HepG2 (cell line): ENCODE measurements around the gene CYSTM1. TPM values are rescaled to one million over a fixed set of nuclear protein-coding genes. Genes with fewer than 3 reads are reported as not detected.

Experiments
- ATF7 ChIP-seq, 2 experiments: fragments of 450-650 bp in 1 of 2; sonication (generic) in 1 of 2; formaldehyde crosslinking in 1 of 2; IDR thresholded peaks; 2 replicates each; pipeline versions ENCODE4 v1.4.0 to v1.6.1; 2016 to 2020; ENCODE audit warnings: antibody characterized with exemption in 1 of 2, mild to moderate bottlenecking in 1 of 2, missing genetic modification reagents in 1 of 2
- HMG20B ChIP-seq: conservative IDR thresholded peaks from 2 replicates; pipeline ENCODE4 v1.6.1; 2016; ENCODE audit warnings: missing genetic modification reagents, missing compliant biosample characterization
- HNF4A ChIP-seq: sonication (generic); formaldehyde crosslinking; IDR thresholded peaks from 2 replicates; pipeline ENCODE4 v1.4.0; 2020; ENCODE audit warnings: missing genetic modification reagents
- HNRNPK ChIP-seq: fragments of 200-400 bp; formaldehyde crosslinking; IDR thresholded peaks from 2 replicates; pipeline ENCODE4 v1.6.1; 2018; ENCODE audit warnings: low read length, low read depth, moderate library complexity, mild to moderate bottlenecking; ENCODE audit not compliant: poor library complexity, severe bottlenecking
- JDP2 ChIP-seq: sonication (generic); formaldehyde crosslinking; IDR thresholded peaks from 2 replicates; pipeline ENCODE4 v1.8.1; 2022; ENCODE audit warnings: missing genetic modification reagents, borderline replicate concordance
- JUNB ChIP-seq: sonication (generic); formaldehyde crosslinking; IDR thresholded peaks from 2 replicates; pipeline ENCODE4 v1.8.0; 2022; ENCODE audit warnings: missing genetic modification reagents, mild to moderate bottlenecking, borderline replicate concordance
- MAZ ChIP-seq, 2 experiments: sonication (generic) in 1 of 2; formaldehyde crosslinking in 1 of 2; IDR thresholded peaks; 2 replicates each; pipeline versions ENCODE4 v1.5.0 to v1.6.1; 2012 to 2020; ENCODE audit warnings: low read depth in 2 of 2, mild to moderate bottlenecking in 2 of 2, borderline replicate concordance in 1 of 2, improper control_type of control experiment in 1 of 2, low read length in 1 of 2, missing genetic modification reagents in 1 of 2, moderate library complexity in 1 of 2
- RARA ChIP-seq: IDR thresholded peaks from 2 replicates; pipeline ENCODE4 v1.6.1; 2016; ENCODE audit warnings: missing genetic modification reagents, missing compliant biosample characterization
- ZBTB21 ChIP-seq: sonication (generic); formaldehyde crosslinking; IDR thresholded peaks from 2 replicates; pipeline ENCODE4 v1.4.0; 2020; ENCODE audit warnings: missing genetic modification reagents
- ZKSCAN8 ChIP-seq: IDR thresholded peaks from 2 replicates; pipeline ENCODE4 v1.6.1; 2016; ENCODE audit warnings: borderline replicate concordance, missing genetic modification reagents, missing compliant biosample characterization
- ZNF318 ChIP-seq: sonication (generic); formaldehyde crosslinking; IDR thresholded peaks from 2 replicates; pipeline ENCODE4 v1.4.0; 2020; ENCODE audit warnings: mild to moderate bottlenecking, missing genetic modification reagents
- ZNF451 ChIP-seq: sonication (generic); formaldehyde crosslinking; IDR thresholded peaks from 2 replicates; pipeline ENCODE4 v1.5.0; 2020; ENCODE audit warnings: mild to moderate bottlenecking, missing genetic modification reagents
- ZNF562 ChIP-seq: sonication (generic); formaldehyde crosslinking; IDR thresholded peaks from 2 replicates; pipeline ENCODE4 v1.8.0; 2022; ENCODE audit warnings: missing genetic modification reagents, borderline replicate concordance
- ZNF879 ChIP-seq: sonication (generic); formaldehyde crosslinking; IDR thresholded peaks from 2 replicates; pipeline ENCODE4 v1.8.1; 2023; ENCODE audit warnings: missing genetic modification reagents
- polyA plus RNA-seq, 8 experiments: library from polyadenylated mRNA; depleted of rRNA in 3 of 8; stranded (reverse) in 7 of 8; unstranded in 1 of 8; fragments of >200 nt; fragmentation: Illumina TruSeq in 4 of 8; extraction: Trizol in 4 of 8; gene quantifications; 2 replicates each; pipeline versions ENCODE4 v1.2.1 to v1.2.3, GENCODE V29; 2011 to 2016; ENCODE audit warnings: low read depth in 4 of 8, missing spikeins in 1 of 8, mixed read lengths in 1 of 8; ENCODE audit not compliant: insufficient read depth in 1 of 8
- total RNA-seq, 5 experiments: library from RNA; depleted of rRNA; stranded (reverse); fragments of >200 nt; fragmentation: Illumina TruSeq; extraction: Trizol; gene quantifications; 2 replicates each; pipeline ENCODE4 v1.2.3, GENCODE V29; 2016; ENCODE audit warnings: low read depth in 1 of 5
- TF ChIP-seq, protein P1 (sequence below): sonication (generic); formaldehyde crosslinking; IDR thresholded peaks from 2 replicates; pipeline ENCODE4 v1.5.1; 2020; ENCODE audit warnings: mild to moderate bottlenecking, missing genetic modification reagents, borderline replicate concordance

The CYSTM1 gene
- total and polyA plus RNA-seq, 2 of the 13 experiments (the other 11 are each of a cell fraction or from before 2014, with no cell fraction given), result 40.0 to 73.4 TPM

- TF ChIP-seq ZNF318, result no peak
- no peak for TF ChIP-seq HNRNPK
- no peak for TF ChIP-seq JUNB (CRISPR knock-in tag)
- TF ChIP-seq ATF7 (IDR thresholded peaks at IDR 0.05), result no peak
- TF ChIP-seq ATF7 (CRISPR knock-in tag; IDR thresholded peaks at IDR 0.05), result no peak
- TF ChIP-seq ZKSCAN8 (CRISPR knock-in tag), result no peak
- no peak for TF ChIP-seq MAZ (IDR thresholded peaks at IDR 0.05; ENCODE audit: borderline replicate concordance, low read depth, low read length)
- no peak for TF ChIP-seq MAZ (CRISPR knock-in tag; IDR thresholded peaks at IDR 0.05; ENCODE audit: low read depth)
- no peak for TF ChIP-seq RARA (CRISPR knock-in tag)
- no peak for TF ChIP-seq HMG20B (CRISPR knock-in tag)
- TF ChIP-seq ZNF879 (CRISPR knock-in tag), result no peak
- peak; percentile 70; the same call in 1 of the 2 replicates for TF ChIP-seq HNF4A (CRISPR knock-in tag)
- no peak for TF ChIP-seq ZNF451 (CRISPR knock-in tag)
- TF ChIP-seq, protein P1, sequence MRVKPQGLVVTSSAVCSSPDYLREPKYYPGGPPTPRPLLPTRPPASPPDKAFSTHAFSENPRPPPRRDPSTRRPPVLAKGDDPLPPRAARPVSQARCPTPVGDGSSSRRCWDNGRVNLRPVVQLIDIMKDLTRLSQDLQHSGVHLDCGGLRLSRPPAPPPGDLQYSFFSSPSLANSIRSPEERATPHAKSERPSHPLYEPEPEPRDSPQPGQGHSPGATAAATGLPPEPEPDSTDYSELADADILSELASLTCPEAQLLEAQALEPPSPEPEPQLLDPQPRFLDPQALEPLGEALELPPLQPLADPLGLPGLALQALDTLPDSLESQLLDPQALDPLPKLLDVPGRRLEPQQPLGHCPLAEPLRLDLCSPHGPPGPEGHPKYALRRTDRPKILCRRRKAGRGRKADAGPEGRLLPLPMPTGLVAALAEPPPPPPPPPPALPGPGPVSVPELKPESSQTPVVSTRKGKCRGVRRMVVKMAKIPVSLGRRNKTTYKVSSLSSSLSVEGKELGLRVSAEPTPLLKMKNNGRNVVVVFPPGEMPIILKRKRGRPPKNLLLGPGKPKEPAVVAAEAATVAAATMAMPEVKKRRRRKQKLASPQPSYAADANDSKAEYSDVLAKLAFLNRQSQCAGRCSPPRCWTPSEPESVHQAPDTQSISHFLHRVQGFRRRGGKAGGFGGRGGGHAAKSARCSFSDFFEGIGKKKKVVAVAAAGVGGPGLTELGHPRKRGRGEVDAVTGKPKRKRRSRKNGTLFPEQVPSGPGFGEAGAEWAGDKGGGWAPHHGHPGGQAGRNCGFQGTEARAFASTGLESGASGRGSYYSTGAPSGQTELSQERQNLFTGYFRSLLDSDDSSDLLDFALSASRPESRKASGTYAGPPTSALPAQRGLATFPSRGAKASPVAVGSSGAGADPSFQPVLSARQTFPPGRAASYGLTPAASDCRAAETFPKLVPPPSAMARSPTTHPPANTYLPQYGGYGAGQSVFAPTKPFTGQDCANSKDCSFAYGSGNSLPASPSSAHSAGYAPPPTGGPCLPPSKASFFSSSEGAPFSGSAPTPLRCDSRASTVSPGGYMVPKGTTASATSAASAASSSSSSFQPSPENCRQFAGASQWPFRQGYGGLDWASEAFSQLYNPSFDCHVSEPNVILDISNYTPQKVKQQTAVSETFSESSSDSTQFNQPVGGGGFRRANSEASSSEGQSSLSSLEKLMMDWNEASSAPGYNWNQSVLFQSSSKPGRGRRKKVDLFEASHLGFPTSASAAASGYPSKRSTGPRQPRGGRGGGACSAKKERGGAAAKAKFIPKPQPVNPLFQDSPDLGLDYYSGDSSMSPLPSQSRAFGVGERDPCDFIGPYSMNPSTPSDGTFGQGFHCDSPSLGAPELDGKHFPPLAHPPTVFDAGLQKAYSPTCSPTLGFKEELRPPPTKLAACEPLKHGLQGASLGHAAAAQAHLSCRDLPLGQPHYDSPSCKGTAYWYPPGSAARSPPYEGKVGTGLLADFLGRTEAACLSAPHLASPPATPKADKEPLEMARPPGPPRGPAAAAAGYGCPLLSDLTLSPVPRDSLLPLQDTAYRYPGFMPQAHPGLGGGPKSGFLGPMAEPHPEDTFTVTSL, result no peak; the same call in 1 of the 2 replicates
- no peak for TF ChIP-seq JDP2 (CRISPR knock-in tag)
- no peak for TF ChIP-seq ZNF562 (CRISPR knock-in tag)
- TF ChIP-seq ZBTB21 (CRISPR knock-in tag), result no peak
Measured at GRCh38 chr5:140240987-140241706, 66.2 kb downstream of the CYSTM1 start (continued).
